ENCODE results near the gene SLC1A3. TPM values are rescaled to one million over a fixed set of nuclear protein-coding genes. Genes with fewer than 3 reads are reported as not detected.

The SLC1A3 gene
- total and polyA plus RNA-seq, 2 donors (not counting 1 experiment from before 2014, with no cell fraction given) = 0.37 TPM; not detected in 1

DNA sequence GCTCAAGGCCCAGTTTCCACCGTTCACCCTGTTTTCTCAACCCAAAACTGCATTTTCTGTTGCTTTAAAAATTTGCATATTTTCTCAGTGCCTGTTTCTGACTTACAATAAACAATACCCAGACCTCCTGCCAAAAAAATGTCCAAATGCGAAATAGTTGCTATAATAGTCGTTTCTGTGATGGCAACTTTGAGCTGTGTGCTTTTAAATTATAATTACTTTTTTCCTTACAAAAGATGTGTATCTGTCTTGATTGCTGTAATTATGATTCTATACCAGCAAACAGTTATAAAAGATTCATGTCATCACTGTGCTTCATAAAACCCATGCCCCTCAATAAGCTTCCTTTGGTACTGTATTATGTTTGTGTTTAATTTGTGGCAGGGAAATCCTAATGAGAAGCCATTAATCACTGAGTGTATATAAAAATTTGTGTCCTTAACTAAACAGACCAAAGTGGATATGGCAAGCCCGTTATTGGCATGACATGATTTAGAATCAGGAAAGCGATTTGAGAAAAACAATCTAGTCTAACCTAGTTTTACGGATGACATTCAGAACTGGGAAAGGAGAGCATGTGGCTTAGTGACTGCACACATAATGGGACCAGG lies 5.4 kb upstream of the SLC1A3 start:
- Histone ChIP-seq H2AFZ (ENCODE audit: insufficient read depth, low read depth, low read length, poor library complexity, severe bottlenecking) (no peak overlapping the region), H4K20me1 (ENCODE audit: control insufficient read depth, insufficient read depth, low read length, poor library complexity, severe bottlenecking) (no peaks in the 10 kb centered on the region), H3K4me3 (ENCODE audit: control extremely low read depth in 1 of 5, extremely low read depth in 1 of 5, insufficient read depth in 1 of 5, low read depth in 2 of 5, low read length in 4 of 5) (no peak overlapping the region), H3K27me3 (replicated peaks in 1 of 4; ENCODE audit: control extremely low read depth in 1 of 4, control insufficient read depth in 3 of 4, insufficient read depth in 4 of 4, low read length in 3 of 4) (peaks cover 0 to 16% (median 3%) of the 10 kb centered on the region in 4 experiments), H3K36me3 (replicated peaks in 1 of 2; ENCODE audit: control extremely low read depth in 1 of 2, control insufficient read depth in 1 of 2, extremely low read depth in 1 of 2, insufficient read depth in 2 of 2, low read length in 1 of 2) (no peaks in the 10 kb centered on the region), H3K4me2 (replicated peaks; ENCODE audit: low read depth, low read length, poor library complexity, severe bottlenecking) (no peak overlapping the region), H3K9ac (ENCODE audit: low read length) (no peak overlapping the region), H3K9me3 (ENCODE audit: control extremely low read depth in 1 of 3, control insufficient read depth in 2 of 3, insufficient read depth in 1 of 3, low read length in 2 of 3) (peaks cover 0 to 2% (median 0%) of the 10 kb centered on the region in 3 donors), H3K4me1 (ENCODE audit: control insufficient read depth in 2 of 2, insufficient read depth in 2 of 2, low read length in 2 of 2) (peaks cover under 1 to 3% of the 10 kb centered on the region in 2 donors), H3K27ac (ENCODE audit: low read length in 2 of 2) (no peak overlapping the region), H3K79me2 (ENCODE audit: control insufficient read depth, insufficient read depth, low read length) (no peaks in the 10 kb centered on the region)
- Mint-ChIP-seq H3K4me3 (no peak overlapping the region), H3K27ac (no peak overlapping the region), H3K4me1 (peaks cover 3% of the 10 kb centered on the region), H3K27me3 (peaks cover 38% of the 10 kb centered on the region), H3K9me3 (ENCODE audit: insufficient read depth) (no peaks in the 10 kb centered on the region)
- POLR2A ChIA-PET = no interaction called here
- 91% methylated on average over 4 of the region's 6 CpGs for WGBS (ENCODE audit: insufficient coverage)
- ATAC-seq (ENCODE audit: low read depth) = no peak
- intact Hi-C loops (cut with micrococcal nuclease) = no loop called here
- no peak for DNase-seq
- CTCF ChIA-PET = no interaction called here
- TF ChIP-seq EZH2 (IDR thresholded peaks at IDR 0.05; ENCODE audit: borderline replicate concordance, insufficient read depth, low read depth, low read length, poor library complexity, severe bottlenecking) = no peak
- no peak for TF ChIP-seq CTCF (IDR thresholded peaks at IDR 0.05)

DNA sequence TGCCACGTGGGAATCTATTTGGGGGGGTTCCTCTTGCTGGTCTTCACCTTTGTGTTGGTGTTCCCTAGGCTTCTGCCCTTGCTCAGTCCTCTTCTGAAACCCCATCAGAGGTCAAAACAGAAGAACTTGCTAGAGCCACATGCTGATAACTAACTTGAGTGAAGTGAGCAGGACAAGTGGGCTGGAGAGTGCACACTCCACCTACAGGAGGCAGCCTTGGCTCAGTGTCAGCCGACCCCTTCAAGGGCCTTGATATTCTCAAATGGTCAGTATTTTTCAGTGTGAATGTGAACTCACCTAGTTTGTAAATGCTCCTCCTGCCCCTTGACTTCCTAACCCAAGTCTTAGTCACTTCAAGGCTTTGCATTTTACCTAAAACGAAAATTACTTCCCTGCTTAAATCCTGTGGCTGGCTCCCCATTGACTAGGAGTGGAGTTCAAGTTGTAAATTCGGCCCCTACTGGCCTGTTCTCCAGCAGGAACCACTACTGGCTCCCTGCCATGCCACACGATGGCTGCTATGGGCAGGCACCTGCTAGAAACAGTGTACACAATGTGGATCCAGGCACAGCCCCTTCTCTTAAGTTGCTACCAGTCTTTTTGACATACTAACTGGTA lies 3.6 kb upstream of the SLC1A3 start:
- Histone ChIP-seq H3K4me2 (replicated peaks; ENCODE audit: low read depth, low read length, poor library complexity, severe bottlenecking) (no peak overlapping the region), H3K36me3 (replicated peaks in 1 of 2; ENCODE audit: control extremely low read depth in 1 of 2, control insufficient read depth in 1 of 2, extremely low read depth in 1 of 2, insufficient read depth in 2 of 2, low read length in 1 of 2) (no peaks in the 10 kb centered on the region), H2AFZ (ENCODE audit: insufficient read depth, low read depth, low read length, poor library complexity, severe bottlenecking) (no peak overlapping the region), H3K79me2 (ENCODE audit: control insufficient read depth, insufficient read depth, low read length) (no peaks in the 10 kb centered on the region), H3K4me3 (ENCODE audit: control extremely low read depth in 1 of 5, extremely low read depth in 1 of 5, insufficient read depth in 1 of 5, low read depth in 2 of 5, low read length in 4 of 5) (no peak overlapping the region), H3K27ac (ENCODE audit: low read length in 2 of 2) (no peak overlapping the region), H3K9ac (ENCODE audit: low read length) (no peak overlapping the region), H3K4me1 (ENCODE audit: control insufficient read depth in 2 of 2, insufficient read depth in 2 of 2, low read length in 2 of 2) (peaks cover 14 to 16% of the 10 kb centered on the region in 2 donors), H3K9me3 (ENCODE audit: control extremely low read depth in 1 of 3, control insufficient read depth in 2 of 3, insufficient read depth in 1 of 3, low read length in 2 of 3) (peaks cover 0 to 2% (median 0%) of the 10 kb centered on the region in 3 donors), H3K27me3 (replicated peaks in 1 of 4; ENCODE audit: control extremely low read depth in 1 of 4, control insufficient read depth in 3 of 4, insufficient read depth in 4 of 4, low read length in 3 of 4) (peaks cover 0 to 24% (median 16%) of the 10 kb centered on the region in 4 experiments), H4K20me1 (ENCODE audit: control insufficient read depth, insufficient read depth, low read length, poor library complexity, severe bottlenecking) (no peaks in the 10 kb centered on the region)
- WGBS (ENCODE audit: insufficient coverage) = 26% methylated on average over 3 of the region's 5 CpGs
- H3K9me3 Mint-ChIP-seq (ENCODE audit: insufficient read depth) = no peaks in the 10 kb centered on the region
- TF ChIP-seq EZH2 (IDR thresholded peaks at IDR 0.05; ENCODE audit: borderline replicate concordance, insufficient read depth, low read depth, low read length, poor library complexity, severe bottlenecking) (no peak), CTCF (IDR thresholded peaks at IDR 0.05) (no peak)
- CTCF ChIA-PET = no interaction called here
- no peak overlapping the region for H3K4me3 Mint-ChIP-seq
- POLR2A ChIA-PET = no interaction called here
- peaks cover 15% of the 10 kb centered on the region for H3K4me1 Mint-ChIP-seq
- intact Hi-C loops (cut with micrococcal nuclease) = no loop called here
- H3K27me3 Mint-ChIP-seq = peaks cover 43% of the 10 kb centered on the region
- DNase-seq (no peak), ATAC-seq (ENCODE audit: low read depth) (no peak)
- H3K27ac Mint-ChIP-seq = no peak overlapping the region

All from B cell (primary cell).